NT2/D1 (cell line): Measurements from ENCODE around the gene PTPRQ.

ENCODE experiments used
- YY1 ChIP-seq: IDR thresholded peaks from 2 replicates; pipeline ENCODE4 v1.6.1; 2011; ENCODE audit not compliant: insufficient read length, insufficient read depth
- ZNF274 ChIP-seq: IDR thresholded peaks from 2 replicates; pipeline ENCODE4 v1.6.1; 2011; ENCODE audit warnings: mild to moderate bottlenecking, low read depth, low read length

DNA sequence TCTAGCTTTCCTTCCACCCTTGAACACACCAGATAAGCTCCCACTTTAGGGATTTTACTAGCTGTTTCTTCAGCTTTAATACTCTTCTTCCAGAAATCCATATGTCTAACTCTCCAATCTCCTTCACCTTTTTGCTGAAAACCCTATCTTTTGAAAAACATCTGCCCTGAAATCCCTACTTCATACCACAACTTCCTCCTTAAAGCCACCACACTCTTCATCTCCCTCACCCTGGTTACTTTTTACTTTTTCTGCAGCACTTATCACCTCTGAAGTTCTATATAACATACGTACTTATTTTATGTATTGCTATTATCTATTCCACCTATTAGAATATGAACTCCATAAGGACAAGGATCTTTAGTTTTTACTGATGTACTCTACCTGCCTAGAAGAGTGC is 28.6 kb upstream of the PTPRQ start:
- TF ChIP-seq YY1 = no peak
- TF ChIP-seq ZNF274 = no peak
